A549 (cell line): Measurements from ENCODE around the gene TMEM132D. TPM values are rescaled to one million over a fixed set of nuclear protein-coding genes. Genes with fewer than 3 reads are reported as not detected.

ENCODE experiments used
- ATAC-seq, 2 experiments: fragments of 200-7000 bp in 1 of 2; fragments of >200 bp in 1 of 2; cut with Nextera tagmentation in 1 of 2; cut with Tn5 transposase in 1 of 2; 3 replicates each; pipeline versions ENCODE4 v1.8.0 to v1.9.1; 2018 to 2020; ENCODE audit warnings: mild to moderate bottlenecking in 1 of 2, moderate library complexity in 1 of 2
- CTCF ChIA-PET: fragments of 300-600 bp; sonication (Branson Sonifier 250); formaldehyde crosslinking; extraction: SDS; loops from one replicate; lab custom pipeline; 2021; ENCODE audit warnings: antibody characterized with exemption, inconsistent platforms; lab: Yijun Ruan, JAX
- POLR2A ChIA-PET: fragments of 350-600 bp; formaldehyde crosslinking; extraction: SDS; loops from one replicate; lab custom pipeline; 2021; ENCODE audit warnings: antibody characterized with exemption, inconsistent platforms; lab: Yijun Ruan, JAX
- DNase-seq, 2 experiments: peaks; one replicate each; pipeline versions ENCODE4 v3.0.0 to v3.0.0-alpha.2; 2011 to 2016; ENCODE audit warnings: low read depth in 1 of 2, low spot score in 1 of 2
- FAIRE-seq: peaks from 2 replicates; lab custom pipeline; 2011; peaks lifted over from hg19 to GRCh38; lab: Jason Lieb, UNC
- H3K27ac ChIP-seq, 2 experiments: fragments of >200 bp; sonication (Bioruptor Twin); formaldehyde crosslinking; 3 replicates each; pipeline ENCODE4 v1.5.1; 2016 to 2017
- H3K4me1 ChIP-seq: fragments of >200 bp; sonication (Bioruptor Twin); formaldehyde crosslinking; 3 replicates; pipeline ENCODE4 v1.6.1; 2016
- H3K4me2 ChIP-seq: fragments of >200 bp; sonication (Bioruptor Twin); formaldehyde crosslinking; 3 replicates; pipeline ENCODE4 v1.6.1; 2016
- H3K4me3 ChIP-seq: fragments of >200 bp; sonication (Bioruptor Twin); formaldehyde crosslinking; 3 replicates; pipeline ENCODE4 v1.5.1; 2016
- H3K9me3 ChIP-seq: fragments of >200 bp; sonication (Bioruptor Twin); formaldehyde crosslinking; 3 replicates; pipeline ENCODE4 v1.6.1; 2016
- ATOH8 ChIP-seq: fragments of 250-450 bp; sonication (Bioruptor Pico); IDR thresholded peaks from 2 replicates; pipeline ENCODE4 v1.5.0; 2020; ENCODE audit warnings: low read depth, mild to moderate bottlenecking, moderate library complexity
- BHLHE40 ChIP-seq: IDR thresholded peaks from 2 replicates; pipeline ENCODE4 v1.6.1; 2012; ENCODE audit warnings: low read depth, low read length, inconsistent platforms
- CHD4 ChIP-seq: fragments of 200-600 bp; sonication (generic); IDR thresholded peaks from 2 replicates; pipeline ENCODE4 v1.6.1; 2016; ENCODE audit warnings: antibody characterized with exemption, mild to moderate bottlenecking, borderline replicate concordance
- E2F6 ChIP-seq: IDR thresholded peaks from 2 replicates; pipeline ENCODE4 v1.6.1; 2012; ENCODE audit warnings: low read depth, borderline replicate concordance
- ELK1 ChIP-seq: fragments of 150-350 bp; IDR thresholded peaks from 2 replicates; pipeline ENCODE4 v1.6.1; 2014; ENCODE audit warnings: low read depth, mild to moderate bottlenecking, low read length
- EP300 ChIP-seq, 2 experiments: fragments of >200 bp; sonication (Bioruptor Twin); formaldehyde crosslinking; IDR thresholded peaks; 2 replicates in 1 of 2; 3 replicates in 1 of 2; pipeline ENCODE4 v1.6.1; 2016 to 2017
- JUN ChIP-seq, 2 experiments: fragments of >200 bp; sonication (Bioruptor Twin); formaldehyde crosslinking; IDR thresholded peaks; 2 replicates in 1 of 2; 3 replicates in 1 of 2; pipeline ENCODE4 v1.6.1; 2016 to 2017
- JUNB ChIP-seq: fragments of >200 bp; sonication (Bioruptor Twin); formaldehyde crosslinking; IDR thresholded peaks from 2 replicates; pipeline ENCODE4 v1.6.1; 2016
- MAFK ChIP-seq: fragments of 450-650 bp; IDR thresholded peaks from 2 replicates; pipeline ENCODE4 v1.6.1; 2014; ENCODE audit not compliant: partially characterized antibody
- NR3C1 ChIP-seq: fragments of >200 bp; sonication (Bioruptor Twin); formaldehyde crosslinking; IDR thresholded peaks from 3 replicates; pipeline ENCODE4 v1.6.1; 2017
- PHF8 ChIP-seq: fragments of 200-600 bp; sonication (generic); IDR thresholded peaks from 2 replicates; pipeline ENCODE4 v1.6.1; 2016; ENCODE audit warnings: low read depth, mild to moderate bottlenecking, antibody characterized with exemption, moderate library complexity, borderline replicate concordance
- POLR2A ChIP-seq: IDR thresholded peaks from 2 replicates; pipeline ENCODE4 v1.6.1; 2012; ENCODE audit warnings: mild to moderate bottlenecking, low read length
- POLR2AphosphoS2 ChIP-seq: conservative IDR thresholded peaks from 2 replicates; pipeline ENCODE4 v1.6.1; 2012; ENCODE audit warnings: low read length, improper control_type of control experiment, inconsistent platforms
- RARB ChIP-seq: fragments of 250-450 bp; sonication (Bioruptor Pico); IDR thresholded peaks from 2 replicates; pipeline ENCODE4 v1.8.0; 2021; ENCODE audit warnings: mild to moderate bottlenecking, moderate library complexity
- RFX5 ChIP-seq: fragments of 450-650 bp; IDR thresholded peaks from 2 replicates; pipeline ENCODE4 v1.7.1; 2014; ENCODE audit warnings: antibody characterized with exemption, mild to moderate bottlenecking, moderate library complexity
- SMC3 ChIP-seq: fragments of >200 bp; sonication (Bioruptor Twin); formaldehyde crosslinking; IDR thresholded peaks from 3 replicates; pipeline ENCODE4 v1.6.1; 2018; ENCODE audit warnings: inconsistent platforms
- SREBF2 ChIP-seq: fragments of 450-650 bp; IDR thresholded peaks from 2 replicates; pipeline ENCODE4 v1.6.1; 2014; ENCODE audit warnings: mild to moderate bottlenecking, moderate library complexity
- TFCP2L1 ChIP-seq: fragments of 250-450 bp; sonication (Bioruptor Pico); IDR thresholded peaks from 2 replicates; pipeline ENCODE4 v1.5.0; 2021; ENCODE audit warnings: mild to moderate bottlenecking
- TP53 ChIP-seq: fragments of 250-450 bp; sonication (Bioruptor Pico); IDR thresholded peaks from 2 replicates; pipeline ENCODE4 v1.5.0; 2021; ENCODE audit warnings: mild to moderate bottlenecking, moderate library complexity
- ZC3H11A ChIP-seq: fragments of 450-650 bp; IDR thresholded peaks from 2 replicates; pipeline ENCODE4 v1.6.1; 2014; ENCODE audit warnings: antibody characterized with exemption, mild to moderate bottlenecking
- ZFP36 ChIP-seq: fragments of 450-650 bp; IDR thresholded peaks from 2 replicates; pipeline ENCODE4 v1.6.1; 2014; ENCODE audit warnings: borderline replicate concordance; ENCODE audit not compliant: partially characterized antibody
- WGBS: methylation state at CpG from one replicate; pipeline ENCODE4 v1.1.6; 2017; ENCODE audit errors: missing lambda C conversion rate; 5-methylcytosine and 5-hydroxymethylcytosine counted together
- polyA plus RNA-seq, 4 experiments: library from polyadenylated mRNA; depleted of rRNA in 3 of 4; stranded (reverse); fragments of >200 nt; fragmentation: RNase III in 1 of 4; extraction: RNeasy Plus Mini Kit Qiagen cat#74134 plus additional on column Dnase treatment in 1 of 4; gene quantifications; 2 replicates in 3 of 4; 3 replicates in 1 of 4; pipeline ENCODE4 v1.2.3, GENCODE V29; 2011 to 2017

TMEM132D gene
- polyA plus RNA-seq, 2 of the 4 experiments (the other 2 are of a cell fraction) = not detected

DNA sequence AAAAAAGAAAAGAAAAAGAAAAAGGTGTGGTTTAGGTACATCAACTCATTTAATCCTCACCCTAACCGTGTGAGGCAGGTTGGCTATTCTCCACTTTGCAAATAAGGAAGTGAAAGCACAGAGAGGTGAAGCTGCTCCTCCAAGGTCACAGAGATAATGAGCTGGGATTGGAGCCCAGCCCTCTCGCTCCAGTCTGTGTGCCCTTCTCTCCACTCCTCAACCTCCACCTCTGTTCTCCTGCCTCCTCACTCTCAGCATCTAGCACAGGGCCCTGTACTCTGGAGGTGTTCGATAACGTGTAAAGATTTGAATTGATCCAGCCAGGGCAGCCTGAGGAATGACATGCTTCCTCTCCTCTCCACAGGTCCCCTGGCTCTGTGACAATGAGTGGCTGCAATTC, 502.3 kb downstream of the TMEM132D start (continued):
- TF ChIP-seq ATOH8 (CRISPR knock-in tag) = no peak
- TF ChIP-seq TP53 (CRISPR knock-in tag) = no peak
- TF ChIP-seq NR3C1 = no peak
- TF ChIP-seq RARB (CRISPR knock-in tag) = no peak

- Histone ChIP-seq H3K4me1 (no peaks in the 10 kb centered on the region), H3K9me3 (no peaks in the 10 kb centered on the region; the same call in 2 of the 3 replicates), H3K4me3 (no peak overlapping the region), H3K4me2 (no peak overlapping the region), H3K27ac (no peak overlapping the region)
- DNase-seq (no peak), ATAC-seq (no peak), FAIRE-seq (no peak)
- WGBS = 12% methylated on average over 16 of the region's 16 CpGs
- POLR2A ChIA-PET = no interaction called here
- no peak for TF ChIP-seq BHLHE40
- TF ChIP-seq TFCP2L1 (CRISPR knock-in tag) = no peak
- TF ChIP-seq JUNB = no peak
- no peak for TF ChIP-seq EP300 (IDR thresholded peaks at IDR 0.05)
- TF ChIP-seq SREBF2 = no peak
- TF ChIP-seq MAFK = no peak
- TF ChIP-seq E2F6 = no peak
- no peak for TF ChIP-seq RFX5
- TF ChIP-seq CHD4 = no peak
- no peak for TF ChIP-seq SMC3
- no peak for TF ChIP-seq POLR2A
- TF ChIP-seq POLR2AphosphoS2 = no peak
- CTCF ChIA-PET = interaction anchor here (0.6 to 1.0 kb wide), 2 partner anchors 22 to 87 kb away, joined by 3 read pairs; no protein-coding TSS in a partner anchor
These were observed 509.5 kb downstream of the TMEM132D start for GRCh38 chr12:129394177-129394825.

GRCh38 chr12:129393357-129393937, 510.4 kb downstream of the TMEM132D start:
- no peak for FAIRE-seq
- DNase-seq = no peak
- WGBS = 2% methylated on average over 5 of the region's 5 CpGs
- H3K9me3 ChIP-seq = no peaks in the 10 kb centered on the region; the same call in 2 of the 3 replicates
- H3K4me3 ChIP-seq = no peak overlapping the region
- TF ChIP-seq ZFP36 = no peak
- no peak for TF ChIP-seq ELK1
- POLR2A ChIA-PET = no interaction called here
- CTCF ChIA-PET = no interaction called here
- no peaks in the 10 kb centered on the region for H3K4me1 ChIP-seq
- ATAC-seq = no peak
- no peak overlapping the region for H3K27ac ChIP-seq
- H3K4me2 ChIP-seq = no peak overlapping the region

DNA sequence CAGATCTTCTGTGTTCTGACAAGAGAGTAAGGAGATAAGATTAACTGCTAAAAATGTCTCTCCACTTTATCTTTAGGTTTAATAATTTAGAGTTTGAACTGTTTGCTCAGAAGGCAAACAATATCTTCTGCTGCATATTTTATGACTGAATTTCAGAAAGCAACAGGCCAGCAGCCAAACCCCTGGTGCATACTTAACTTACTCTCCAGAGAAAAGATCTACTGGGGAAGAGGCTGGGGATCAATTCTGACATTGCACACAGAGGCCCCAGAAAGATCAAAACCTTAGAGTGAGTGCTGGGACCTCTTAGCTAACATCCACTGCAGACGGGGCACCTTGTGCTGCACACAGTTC, 518.2 kb downstream of the TMEM132D start:
- TF ChIP-seq JUN (IDR thresholded peaks at IDR 0.05) (no peak), NR3C1 (no peak), ZC3H11A (no peak), PHF8 (no peak)
- DNase-seq = no peak
- POLR2A ChIA-PET = no interaction called here

More for the DNA sequence above, 518.2 kb downstream of the TMEM132D start:
- CTCF ChIA-PET = no interaction called here
- peaks cover 14% of the 10 kb centered on the region; the same call in 2 of the 3 replicates for H3K9me3 ChIP-seq
- ATAC-seq (no peak), FAIRE-seq (no peak)
- H3K4me3 ChIP-seq = no peak overlapping the region
- H3K4me1 ChIP-seq = no peaks in the 10 kb centered on the region
- WGBS = 0% methylated on average over 1 of the region's 1 CpG
- no peak overlapping the region for H3K27ac ChIP-seq
- no peak overlapping the region for H3K4me2 ChIP-seq
